GM18861 (cell line): ENCODE data around the gene HEBP2.

Source experiments
- ATAC-seq: cut with Tn5 transposase; IDR thresholded peaks from one replicate; pipeline ENCODE4 v1.9.1; 2021; ENCODE audit not compliant: unreplicated experiment

The HEBP2 gene

GRCh38 chr6:138451043-138451442 lies 47.0 kb downstream of the HEBP2 start:
- no peak for ATAC-seq

DNA sequence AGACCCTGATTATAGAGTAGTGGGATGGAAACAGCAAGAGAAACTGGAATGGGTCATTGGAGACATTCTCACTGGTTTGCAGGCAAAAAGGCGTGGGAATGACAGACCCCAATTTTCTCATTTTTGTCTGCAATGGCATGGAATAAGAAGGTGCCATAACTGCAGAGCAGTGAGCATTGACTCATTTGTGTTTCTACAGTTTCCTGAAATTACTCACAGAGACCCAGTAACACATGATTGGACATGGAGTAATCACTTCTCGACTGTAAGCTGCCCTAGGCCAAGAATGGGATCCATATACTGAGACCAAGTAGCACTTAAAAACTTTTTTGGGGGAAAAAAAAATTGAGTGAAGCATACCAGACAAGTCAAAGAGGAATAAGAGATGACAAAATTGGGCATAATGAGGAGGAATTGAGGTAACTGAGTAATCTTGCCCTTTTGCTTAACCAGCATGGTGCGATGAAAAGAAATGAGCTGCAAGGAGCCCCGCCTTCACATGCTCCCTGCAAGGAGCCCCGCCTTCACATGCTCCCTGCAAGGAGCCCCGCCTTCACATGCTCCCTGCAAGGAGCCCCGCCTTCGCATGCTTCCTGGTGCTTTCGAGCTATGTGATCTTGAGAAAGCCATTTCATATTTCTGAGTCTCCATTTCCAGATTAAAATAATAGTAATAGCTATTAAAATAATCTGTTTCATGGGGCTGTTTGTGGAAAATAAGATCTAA lies 51.1 kb downstream of the HEBP2 start:
- ATAC-seq: peak; percentile 38

DNA sequence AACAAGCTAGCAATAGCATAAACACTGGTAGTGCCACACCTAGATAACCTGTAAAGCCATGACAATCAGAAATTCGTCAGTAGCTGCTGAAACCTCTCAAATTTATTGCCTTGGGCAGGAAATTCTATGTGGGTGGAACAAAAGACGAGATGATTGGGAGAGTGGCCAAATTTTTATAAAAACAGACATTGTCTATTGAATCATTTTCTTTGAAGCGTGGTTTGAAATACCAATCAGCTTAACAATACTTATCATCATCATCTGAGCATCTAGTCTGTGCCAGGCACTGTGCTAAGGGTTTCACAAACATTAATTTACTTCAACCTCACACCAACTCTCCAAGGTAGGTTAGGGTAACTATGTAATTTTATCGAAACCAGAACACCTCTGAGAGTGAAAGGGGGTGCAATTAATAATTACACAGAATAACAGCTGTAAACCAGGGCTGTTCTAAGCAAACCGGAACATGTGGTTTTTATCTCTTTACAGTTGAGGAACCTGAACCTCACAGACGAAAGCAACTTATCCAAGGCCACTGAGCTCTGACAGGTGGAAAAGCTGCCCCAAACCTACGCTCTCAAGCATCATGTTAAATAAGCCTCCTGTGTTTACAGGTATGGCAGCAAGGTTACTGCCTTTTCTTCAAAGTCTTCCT lies 51.9 kb downstream of the HEBP2 start:
- ATAC-seq: peak; percentile 97

- no peak for ATAC-seq
Measured at GRCh38 chr6:138456401-138456790, 52.4 kb downstream of the HEBP2 start.

GRCh38 chr6:138461647-138462046 lies 57.6 kb downstream of the HEBP2 start:
- ATAC-seq: no peak

DNA sequence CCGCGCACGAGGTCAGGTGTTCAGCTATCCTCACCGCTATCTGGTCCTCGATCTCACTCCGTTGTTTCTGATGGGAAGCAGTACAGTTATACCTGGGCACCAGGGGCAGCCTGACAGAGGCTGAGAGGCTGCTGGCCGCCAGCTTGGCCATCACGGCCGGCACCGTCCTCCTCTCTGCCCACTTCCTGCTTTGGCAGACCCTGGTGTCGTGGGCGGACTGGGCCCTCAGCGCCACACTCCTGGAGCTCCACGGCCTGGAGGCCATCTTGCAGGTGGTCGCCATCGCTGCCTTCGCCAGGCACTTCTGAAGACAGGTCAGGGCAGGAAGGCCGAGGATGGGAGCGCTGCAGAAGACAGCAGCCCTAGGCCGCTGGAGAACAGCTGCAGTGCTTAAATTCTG lies 60.1 kb downstream of the HEBP2 start:
- ATAC-seq: no peak

GRCh38 chr6:138465007-138465645 lies 61.1 kb downstream of the HEBP2 start:
- no peak for ATAC-seq

DNA sequence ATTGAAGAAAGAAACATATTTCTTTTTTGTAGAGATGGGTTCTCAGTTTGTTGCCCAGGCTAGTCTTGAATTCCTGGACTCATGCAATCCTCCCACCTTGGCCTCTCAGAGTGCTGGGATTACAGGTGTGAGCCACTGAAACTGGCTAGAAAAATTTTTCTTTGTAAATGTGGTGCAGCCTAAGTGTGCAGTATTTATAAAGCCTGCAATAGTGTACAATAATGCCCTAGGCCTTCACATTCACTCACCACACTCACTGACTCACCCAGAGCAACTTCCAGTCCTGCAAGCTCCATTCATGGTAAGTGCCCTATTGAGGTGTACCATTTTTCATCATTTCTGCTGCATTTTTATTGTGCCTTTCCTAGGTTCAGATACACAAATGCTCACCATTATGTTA lies 63.9 kb downstream of the HEBP2 start:
- no peak for ATAC-seq

GRCh38 chr6:138468320-138469015 lies 64.4 kb downstream of the HEBP2 start:
- ATAC-seq: no peak
